T47D (cell line): ENCODE data around the gene MFAP4.

Experiments
- DNase-seq, 2 experiments: peaks; one replicate each; pipeline versions ENCODE4 v3.0.0 to v3.0.0-alpha.2; 2011 to 2012; ENCODE audit warnings: low read depth in 1 of 2, low spot score in 1 of 2
- JUND ChIP-seq: IDR thresholded peaks from 2 replicates; pipeline ENCODE4 v1.6.1; 2012; ENCODE audit warnings: low read depth
- in situ Hi-C: cut with HindIII; loops from 2 replicates; pipeline ENCODE4 v1.10.0; 2016; ENCODE audit warnings: low sequenced_read_pairs, low pct_unique_long_range_greater_than_20kb

The MFAP4 gene

DNA sequence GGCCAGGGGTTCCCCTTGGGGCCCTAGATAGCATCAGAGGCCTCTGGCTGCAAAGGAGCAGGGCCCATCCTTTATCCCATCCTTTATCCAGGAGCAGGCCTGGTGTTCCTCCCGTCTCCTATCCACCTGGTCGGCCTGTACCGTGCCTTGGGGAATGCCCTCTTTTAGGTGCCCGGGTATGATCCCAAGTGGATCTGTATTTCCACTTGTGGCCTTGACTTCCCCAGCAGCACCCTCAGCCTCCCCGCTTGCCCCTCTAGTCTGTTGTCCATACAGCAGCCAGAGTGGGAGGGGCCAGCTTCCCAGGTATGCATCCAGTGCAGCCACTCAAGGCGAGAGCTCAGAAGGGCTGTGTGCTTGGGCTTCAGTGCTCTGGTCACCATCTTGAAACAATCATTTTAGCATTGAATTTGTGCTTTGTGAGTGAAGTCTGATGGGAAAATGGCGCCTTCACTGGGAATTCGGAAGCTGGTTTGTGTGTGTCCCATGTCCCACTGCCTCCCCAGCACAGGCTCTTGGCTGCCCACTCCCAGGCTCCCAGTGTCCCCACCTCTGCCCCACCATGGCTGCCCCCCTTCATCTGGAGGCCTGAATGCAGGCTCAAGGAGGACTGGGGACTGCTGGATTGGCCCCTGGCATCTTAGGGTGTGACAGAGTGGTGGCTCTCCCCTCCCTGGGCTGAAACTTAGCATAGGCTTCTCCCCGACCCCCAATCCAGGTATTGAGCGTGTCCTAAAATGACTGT is 20.8 kb upstream of the MFAP4 start:
- TF ChIP-seq JUND: no peak
- DNase-seq: no peak
- in situ Hi-C loops: no loop called here

- in situ Hi-C loops: no loop called here
- DNase-seq: no peak
- TF ChIP-seq JUND: no peak
These were observed 18.1 kb upstream of the MFAP4 start for GRCh38 chr17:19405114-19405513.

- in situ Hi-C loops: no loop called here
- DNase-seq: no peak
- TF ChIP-seq JUND: no peak
These were observed 17.3 kb upstream of the MFAP4 start for GRCh38 chr17:19404264-19404663.

DNA sequence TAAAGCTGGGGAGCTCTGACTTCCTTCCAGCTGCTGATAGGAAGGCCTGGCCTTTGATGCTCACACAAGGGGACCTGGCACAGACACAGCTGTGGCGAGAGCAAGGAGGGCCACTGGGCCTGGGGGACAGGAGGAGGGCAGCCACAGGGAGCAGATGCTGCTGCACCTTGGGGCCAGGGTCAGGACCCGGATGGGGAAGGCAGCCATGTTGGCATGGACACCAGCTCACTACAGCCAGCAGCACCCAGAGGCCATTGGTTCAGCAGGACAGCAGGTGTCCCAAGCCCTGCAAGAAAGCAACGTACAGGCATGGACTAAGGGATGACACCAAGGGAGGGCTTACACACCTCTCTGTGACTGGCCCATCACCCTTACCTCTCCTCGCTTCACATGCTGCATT is 16.0 kb upstream of the MFAP4 start:
- no peak for DNase-seq
- in situ Hi-C loops: no loop called here
- TF ChIP-seq JUND: no peak

DNA sequence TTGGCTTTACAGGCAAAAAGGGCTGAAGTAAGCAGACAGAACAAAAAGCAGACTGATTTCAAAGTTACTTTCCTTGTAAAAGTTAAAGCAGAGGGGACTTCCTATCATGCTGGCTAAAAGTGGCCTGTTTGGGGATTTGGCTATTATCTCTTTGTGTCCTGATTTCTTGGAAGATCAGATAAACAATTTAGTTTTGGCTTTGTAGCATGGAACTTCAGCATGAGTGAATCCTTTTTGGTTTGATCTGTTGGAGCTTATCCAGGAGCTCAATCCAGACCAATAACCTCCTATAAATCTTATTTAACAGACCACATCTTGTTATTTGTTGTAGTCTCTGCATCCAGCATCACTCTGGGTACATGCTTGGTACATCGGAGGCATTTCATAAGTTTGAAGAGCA is 15.2 kb upstream of the MFAP4 start:
- no peak for TF ChIP-seq JUND
- DNase-seq: no peak
- in situ Hi-C loops: no loop called here

DNA sequence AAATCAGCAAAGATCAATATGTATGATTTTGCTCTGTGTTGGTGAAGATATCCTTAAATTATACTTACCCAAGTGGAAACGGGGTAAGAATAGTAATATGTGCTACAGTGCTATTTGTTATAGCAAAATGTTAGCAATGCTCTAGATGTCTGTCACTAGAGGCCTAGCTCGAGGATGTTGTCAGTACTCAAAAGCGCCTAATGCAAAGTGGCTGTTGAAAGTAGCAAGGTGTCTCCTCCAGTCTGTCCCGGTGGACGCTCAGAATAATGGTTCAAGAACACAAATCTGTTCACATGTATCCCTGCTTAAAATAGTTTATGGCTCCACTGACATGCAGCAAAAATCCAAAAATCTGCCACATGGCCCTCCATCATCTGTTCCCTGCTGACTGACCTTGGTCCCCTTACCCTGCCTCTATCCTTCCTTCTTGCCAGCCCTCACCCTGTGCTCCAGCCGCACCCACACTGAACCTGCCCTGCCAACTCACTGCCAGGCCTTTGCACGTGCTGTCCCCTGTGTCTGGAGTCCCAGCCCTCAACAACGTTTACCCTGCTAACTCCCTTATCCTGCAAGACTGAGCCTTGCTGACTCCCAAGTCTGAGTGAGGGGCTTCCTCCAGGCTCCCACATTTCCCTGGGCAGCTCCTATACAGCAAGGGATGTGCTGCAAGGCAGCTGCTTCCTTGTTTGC is 14.5 kb upstream of the MFAP4 start:
- DNase-seq: no peak
- no peak for TF ChIP-seq JUND
- in situ Hi-C loops: no loop called here

DNA sequence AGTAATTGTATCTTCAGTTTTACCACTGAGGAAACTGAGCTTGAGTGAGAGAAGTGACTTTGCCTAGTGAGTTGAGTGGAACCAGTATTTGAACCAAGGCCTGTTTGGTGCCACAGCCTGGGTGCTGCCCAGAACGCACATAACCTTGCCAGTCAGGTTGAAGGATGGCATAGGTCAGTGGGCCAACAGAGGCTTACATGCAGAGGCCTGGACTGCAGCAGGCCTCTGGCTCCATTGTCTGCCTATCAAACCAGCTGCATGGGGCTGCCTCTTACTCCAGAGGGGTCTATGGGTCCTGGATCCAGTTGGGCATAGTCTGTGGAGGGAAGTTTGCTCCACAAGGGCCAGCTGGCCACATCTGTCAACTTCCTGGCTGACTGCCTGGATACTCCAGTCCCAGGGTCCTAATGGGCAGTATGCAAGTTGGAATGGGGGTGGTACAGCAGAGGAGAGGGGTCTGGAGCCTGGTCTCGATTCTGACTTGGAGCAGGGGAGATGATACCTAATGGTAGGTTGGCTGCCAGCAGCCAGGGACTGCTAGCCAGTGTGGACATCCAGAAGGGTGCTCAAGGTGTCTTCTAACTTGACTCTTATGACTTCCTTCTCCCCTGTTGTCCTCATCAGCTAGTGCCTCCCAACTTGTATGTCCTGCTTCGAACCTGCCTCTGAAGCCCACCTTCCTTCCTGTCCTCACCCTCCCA is 12.9 kb upstream of the MFAP4 start:
- DNase-seq: no peak
- TF ChIP-seq JUND: no peak
- in situ Hi-C loops: no loop called here

DNA sequence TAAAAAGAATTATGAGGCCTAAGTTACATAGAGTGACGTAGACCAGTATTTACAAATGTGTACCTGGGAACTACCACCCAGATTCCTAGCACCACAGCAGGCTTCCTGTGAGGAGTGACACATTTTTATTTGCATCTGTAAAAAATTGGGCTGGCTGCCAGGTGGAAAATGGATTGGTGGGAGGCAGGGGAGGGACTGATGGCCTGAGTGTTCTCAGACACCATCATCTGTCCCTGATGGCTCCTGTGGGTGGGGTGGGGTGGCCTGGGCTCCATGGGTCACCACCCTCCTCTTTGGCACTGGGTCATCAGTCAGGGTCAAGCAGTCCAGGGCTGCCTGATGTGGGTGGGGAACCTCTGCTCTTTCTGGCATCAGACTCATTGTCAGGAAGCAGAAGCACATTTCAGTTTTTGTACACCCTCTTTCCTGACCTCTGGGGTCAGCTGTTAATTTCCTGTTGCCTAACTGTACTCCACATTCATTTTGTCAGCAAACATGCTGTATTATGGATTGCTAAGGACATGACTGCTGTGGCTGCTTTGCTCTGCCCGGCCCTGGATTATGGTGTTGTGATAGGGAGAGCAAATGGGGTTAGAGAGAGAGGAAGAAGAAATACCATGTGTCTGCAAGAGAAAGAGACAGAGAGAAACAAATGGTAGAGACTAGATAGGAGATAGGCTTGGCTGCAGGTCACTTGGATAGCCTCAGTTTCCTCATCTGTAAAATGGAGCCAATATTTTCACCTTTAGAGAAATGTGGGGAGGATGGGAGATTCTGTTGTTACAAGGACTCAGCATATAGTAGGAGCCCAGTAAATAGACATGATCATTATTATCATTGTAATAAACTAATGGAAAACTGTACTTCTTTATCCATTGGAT is 11.6 kb upstream of the MFAP4 start:
- in situ Hi-C loops: no loop called here
- no peak for TF ChIP-seq JUND
- DNase-seq: no peak

DNA sequence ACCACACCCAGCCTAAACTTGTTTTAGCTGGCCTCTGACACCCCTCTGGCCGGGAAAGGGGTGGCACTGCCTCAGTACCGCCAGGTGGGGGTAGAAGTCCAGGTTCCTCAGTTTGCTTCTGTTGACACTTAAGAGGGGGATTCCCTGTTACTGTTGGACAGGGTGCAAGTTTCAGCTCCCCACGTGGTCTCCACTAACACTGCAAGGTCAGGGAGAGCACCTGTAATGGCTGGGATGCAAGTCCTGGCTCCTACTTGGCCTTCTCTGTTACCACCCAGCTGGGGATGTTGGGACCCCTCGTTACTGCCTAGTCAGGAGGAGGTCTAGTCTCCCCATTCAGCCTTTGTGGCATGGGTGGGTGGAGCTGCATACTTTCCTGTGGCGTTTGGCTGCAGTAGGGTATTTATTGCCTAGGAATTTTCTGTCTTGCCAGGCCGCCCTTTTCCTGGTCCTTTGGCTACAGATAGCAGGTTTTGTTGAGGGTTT is 10.6 kb upstream of the MFAP4 start:
- TF ChIP-seq JUND: no peak
- in situ Hi-C loops: no loop called here

GRCh38 chr17:19392303-19392702 is 5.3 kb upstream of the MFAP4 start:
- in situ Hi-C loops: no loop called here
- no peak for TF ChIP-seq JUND
- no peak for DNase-seq

More for the DNA sequence above, 10.6 kb upstream of the MFAP4 start:
- DNase-seq: no peak

DNA sequence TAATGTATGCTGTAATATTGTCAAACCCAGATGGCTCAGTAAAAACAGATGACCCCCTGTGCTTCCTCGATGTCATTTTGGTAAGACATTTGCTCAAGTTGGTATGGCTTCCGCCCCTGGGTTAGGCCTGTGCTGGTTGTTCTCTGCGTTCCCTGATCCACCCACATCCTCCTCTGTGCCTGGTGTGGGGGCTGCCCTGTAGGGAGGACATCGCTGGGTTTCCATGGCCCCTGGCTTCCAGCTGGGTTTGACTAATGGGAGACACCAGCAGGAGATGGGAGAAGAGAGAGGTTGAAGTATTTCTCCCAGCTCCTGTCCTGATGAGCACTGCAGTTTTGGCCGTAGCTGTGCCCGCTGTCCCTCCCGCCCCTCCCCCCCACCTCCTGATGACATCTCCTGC is 4.4 kb upstream of the MFAP4 start:
- TF ChIP-seq JUND: no peak
- DNase-seq: no peak
- in situ Hi-C loops: no loop called here

GRCh38 chr17:19390951-19391350 is 4.0 kb upstream of the MFAP4 start:
- in situ Hi-C loops: no loop called here
- no peak for DNase-seq

More at GRCh38 chr17:19390951-19391350, 4.0 kb upstream of the MFAP4 start:
- TF ChIP-seq JUND: no peak
